ENCODE results near the gene PTPRT.

Gene PTPRT

DNA sequence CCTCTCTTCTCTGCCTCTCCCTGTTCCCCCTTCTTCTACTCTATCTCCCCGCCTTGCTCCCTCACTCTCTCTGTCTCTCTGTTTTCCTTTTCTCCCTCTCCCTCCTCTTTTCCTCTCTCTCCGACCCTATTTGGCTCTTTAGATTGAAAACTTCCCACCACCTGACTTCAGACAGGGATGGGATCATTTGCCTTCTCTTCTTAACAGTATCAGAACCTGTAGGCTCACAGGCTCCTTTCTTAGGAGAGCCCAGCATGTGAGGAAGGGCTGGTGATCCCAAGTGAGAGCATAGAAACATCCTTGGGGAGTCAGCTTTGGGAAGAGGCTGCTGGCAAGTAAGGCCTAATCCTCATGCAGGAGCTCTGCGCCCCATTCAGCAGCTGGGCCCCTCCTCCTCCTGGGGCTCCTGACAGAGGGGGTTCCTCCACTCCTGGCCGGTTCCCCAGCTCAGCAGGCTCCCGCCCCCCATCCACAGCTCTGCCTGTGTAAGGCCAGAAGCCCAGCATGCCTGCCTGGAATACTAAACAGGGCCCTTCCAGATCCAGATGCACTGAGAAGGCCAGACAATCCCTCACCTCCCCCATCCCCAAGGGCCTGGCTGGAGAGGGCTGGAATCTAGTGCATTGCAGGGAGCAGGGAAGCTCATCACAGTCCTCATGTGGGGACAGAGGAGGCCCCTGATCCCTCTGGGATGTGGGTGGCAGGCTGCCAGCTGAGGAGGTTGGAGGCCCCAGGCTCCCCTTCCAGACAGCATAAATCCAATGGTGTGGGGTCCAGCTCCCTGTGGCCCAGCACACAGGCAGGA lies 93.4 kb downstream of the PTPRT start:
- DNase-seq = no peak

DNA sequence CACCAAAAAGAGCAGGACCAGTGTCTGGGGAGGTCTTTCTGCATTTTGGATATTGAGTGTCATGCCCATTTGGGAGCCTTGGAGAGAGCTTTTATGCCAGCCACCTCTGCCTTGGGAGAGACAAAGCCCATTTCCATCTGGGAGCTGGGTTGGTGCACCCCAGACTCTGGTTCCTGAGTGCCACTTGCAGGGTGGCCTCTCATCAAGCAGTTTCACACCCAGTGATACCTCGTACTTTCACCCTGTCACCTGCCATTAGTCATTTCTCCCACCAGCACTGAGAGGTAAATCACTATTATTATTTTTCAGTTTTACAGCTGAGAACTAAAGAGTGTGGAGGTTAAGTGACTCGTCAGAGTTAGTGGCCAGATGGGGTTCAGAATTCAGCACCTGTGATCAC lies 94.7 kb downstream of the PTPRT start:
- DNase-seq = no peak

DNA sequence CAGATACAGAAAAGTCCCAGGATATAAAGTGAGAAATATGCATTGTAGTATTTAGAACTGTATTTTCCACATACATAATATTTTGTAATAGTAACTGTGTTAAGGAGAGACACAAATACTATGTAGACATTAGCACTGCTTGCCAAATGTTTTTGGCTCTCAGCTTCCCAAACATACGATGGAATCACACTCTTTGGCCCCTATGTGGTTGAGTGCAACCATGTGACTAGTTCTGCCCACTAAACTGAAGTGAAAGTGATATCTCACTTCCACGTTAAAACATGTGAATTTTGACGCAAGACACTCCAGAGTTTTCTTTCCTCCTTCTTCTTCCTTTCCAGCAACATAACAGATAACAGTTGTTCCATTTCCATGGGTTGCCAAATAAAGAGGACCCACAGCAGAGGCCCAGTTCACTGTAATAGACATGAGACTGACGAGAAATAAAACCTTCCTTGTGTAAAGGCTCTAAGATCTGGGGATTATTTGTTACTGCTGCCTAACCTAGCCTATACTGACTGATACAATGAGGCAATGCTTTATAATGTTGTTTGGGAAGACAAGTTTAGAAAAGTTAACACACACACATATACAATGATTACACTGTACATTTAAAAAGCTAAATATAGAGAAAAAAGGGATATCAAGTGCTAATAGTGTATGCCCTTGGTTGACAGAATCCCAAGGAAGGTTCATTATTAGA lies 97.2 kb downstream of the PTPRT start:
- no peak for DNase-seq

- no peak for DNase-seq
Observed at GRCh38 chr20:43068482-43068881, 121.2 kb downstream of the PTPRT start.

DNA sequence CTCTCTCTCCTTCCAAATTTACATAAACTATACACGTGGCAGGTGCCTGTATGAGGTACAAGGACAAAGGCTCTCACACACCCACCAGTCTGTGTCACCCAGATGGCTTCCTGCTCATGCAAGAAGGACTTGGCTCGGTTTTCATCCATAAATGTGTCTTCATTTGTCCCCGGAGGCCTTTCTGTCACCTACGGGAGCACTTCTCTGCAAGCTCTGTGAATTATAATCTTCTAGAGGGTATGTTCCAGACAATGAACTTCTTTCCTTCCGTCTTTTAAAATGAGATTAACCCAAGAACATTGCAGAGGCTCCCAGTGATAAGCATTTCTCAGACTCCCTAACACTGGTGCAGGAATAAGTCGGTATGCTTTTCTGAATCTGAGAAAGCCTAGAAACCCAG lies 123.6 kb downstream of the PTPRT start:
- no peak for DNase-seq

GRCh38 chr20:43065299-43065698 lies 124.4 kb downstream of the PTPRT start:
- DNase-seq = no peak

- DNase-seq = no peak
Observed at GRCh38 chr20:43058077-43058476, 131.6 kb downstream of the PTPRT start.

DNA sequence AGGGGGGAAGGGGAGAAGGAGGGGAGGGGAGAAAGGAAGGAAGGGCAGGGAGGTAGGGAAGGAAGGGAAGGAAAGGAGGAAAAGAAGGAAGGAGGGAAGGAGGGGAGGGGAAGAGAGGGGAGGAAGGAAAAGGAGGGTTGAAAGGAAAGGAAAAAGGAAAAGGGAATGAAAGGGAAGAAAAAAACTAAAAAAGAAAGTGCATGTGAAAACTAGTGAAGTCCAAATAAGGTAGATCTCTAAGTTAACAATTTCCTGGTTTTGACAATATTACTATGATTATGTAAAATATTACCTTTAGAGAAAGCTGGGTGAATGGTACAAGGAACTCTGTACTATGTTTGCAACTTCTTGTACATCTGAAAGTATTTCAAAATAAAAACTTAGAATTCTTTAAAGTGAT lies 132.4 kb downstream of the PTPRT start:
- DNase-seq = no peak

GRCh38 chr20:43055181-43055884 lies 134.4 kb downstream of the PTPRT start:
- DNase-seq = no peak

GRCh38 chr20:43052532-43052931 lies 137.2 kb downstream of the PTPRT start:
- no peak for DNase-seq

GRCh38 chr20:43046966-43047365 lies 142.7 kb downstream of the PTPRT start:
- no peak for DNase-seq

DNA sequence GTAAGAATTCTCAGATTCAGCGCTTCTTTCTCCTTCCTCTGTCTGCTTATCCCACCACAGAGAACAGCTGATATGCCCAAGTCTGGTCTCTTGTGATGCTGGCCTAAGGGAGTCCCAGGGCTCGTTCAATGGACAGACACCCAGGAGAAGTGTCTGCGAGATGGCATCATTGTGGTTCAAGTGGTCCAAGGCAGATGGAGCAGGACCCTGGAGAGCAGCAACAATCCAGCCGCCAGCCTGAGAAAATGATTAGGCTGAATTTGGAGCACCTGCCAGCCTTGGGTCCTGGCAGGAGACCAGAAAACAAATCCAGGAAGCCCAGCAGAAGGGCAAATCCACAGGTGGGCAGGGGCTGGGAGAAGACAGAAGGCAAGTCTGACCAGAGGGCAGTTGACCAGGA lies 145.8 kb downstream of the PTPRT start:
- no peak for DNase-seq

DNA sequence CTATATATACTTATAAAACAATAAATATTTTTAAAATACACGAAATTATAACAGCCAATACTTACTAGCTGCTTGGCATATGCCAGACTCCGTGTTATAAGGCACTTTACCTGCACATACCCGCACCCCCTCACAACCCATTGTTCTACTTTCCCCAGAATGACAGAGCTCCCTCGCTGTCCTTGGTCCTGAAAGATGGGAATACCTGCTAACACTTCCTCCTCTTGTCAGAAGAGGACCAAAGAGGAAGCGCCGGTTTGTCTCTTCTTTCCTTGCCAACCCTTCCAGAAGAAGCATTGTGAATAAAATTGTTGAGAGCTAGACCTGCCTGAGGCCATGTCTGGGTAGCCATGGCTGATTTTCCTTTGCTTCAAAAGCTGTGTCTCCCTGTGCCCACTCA lies 149.3 kb downstream of the PTPRT start:
- DNase-seq = no peak

- no peak for DNase-seq
Observed at GRCh38 chr20:43037605-43038309, 151.9 kb downstream of the PTPRT start.

GRCh38 chr20:43034981-43035724 lies 154.6 kb downstream of the PTPRT start:
- DNase-seq = no peak

GRCh38 chr20:43032459-43032858 lies 157.2 kb downstream of the PTPRT start:
- DNase-seq = no peak

DNA sequence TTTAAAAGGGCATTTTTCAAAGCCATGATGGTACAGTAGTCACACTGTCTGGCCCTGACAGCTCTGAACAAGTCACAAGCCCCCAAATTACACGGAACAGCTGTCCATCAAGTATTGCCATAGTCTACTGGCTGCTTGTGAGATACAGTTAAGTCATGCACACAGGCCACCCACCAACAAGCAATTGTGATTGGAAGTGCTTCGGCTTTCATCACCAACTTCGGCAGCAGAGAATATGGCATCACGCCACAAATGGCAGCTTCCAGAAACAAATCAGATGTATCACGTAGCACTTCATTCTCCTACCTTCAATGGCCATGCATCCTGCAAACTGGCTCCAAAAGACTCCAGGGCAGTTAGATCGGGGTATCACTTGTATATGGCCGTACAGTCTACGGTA lies 160.5 kb downstream of the PTPRT start:
- no peak for DNase-seq

- DNase-seq = no peak
Observed at GRCh38 chr20:43028470-43028869, 161.2 kb downstream of the PTPRT start.

- no peak for DNase-seq
Observed at GRCh38 chr20:43023836-43024235, 165.9 kb downstream of the PTPRT start.

DNA sequence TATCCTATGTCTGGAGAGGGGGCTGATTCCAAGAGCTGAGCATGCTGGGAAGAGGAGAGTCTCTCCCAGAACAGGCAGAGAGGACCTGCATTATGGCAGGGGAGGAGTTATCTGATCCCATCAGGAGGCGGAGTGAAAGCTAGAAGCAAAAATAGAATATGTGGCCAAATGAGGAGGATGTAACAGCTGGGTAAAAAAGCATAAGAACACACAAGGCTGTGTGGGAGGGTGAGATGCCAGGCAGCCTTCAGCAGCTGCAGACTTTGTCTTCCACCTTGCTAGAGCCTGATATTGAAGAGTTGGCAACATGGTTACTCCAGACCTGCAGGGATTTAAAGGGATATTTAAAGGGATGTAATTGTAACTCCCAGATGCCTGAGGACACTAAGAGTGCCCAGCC lies 167.1 kb downstream of the PTPRT start:
- no peak for DNase-seq

DNA sequence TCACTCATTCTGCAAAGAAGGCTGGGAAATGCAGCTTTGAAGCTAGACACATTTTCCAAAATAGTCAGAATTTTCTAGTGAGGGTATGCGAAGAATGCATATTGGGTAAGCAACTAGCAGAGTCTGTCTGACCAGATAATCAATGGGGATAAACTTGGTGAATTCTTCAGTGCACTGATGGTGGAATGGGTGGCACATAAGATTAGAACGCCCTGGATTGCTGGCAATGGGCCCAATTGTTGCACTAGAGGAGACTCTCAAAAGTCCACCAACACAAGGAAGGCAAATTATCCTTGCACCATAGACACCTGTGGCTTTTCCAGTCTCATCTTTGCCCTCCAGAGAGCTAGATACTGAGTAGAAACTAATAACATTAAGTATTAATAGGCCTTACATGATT lies 167.6 kb downstream of the PTPRT start:
- DNase-seq = no peak

GRCh38 chr20:43017241-43018030 lies 172.3 kb downstream of the PTPRT start:
- DNase-seq = no peak

Measured in CD4-positive, alpha-beta T cell treated with Interleukin-17A for 4 hours (primary cell).